Vagina (tissue), 2 donors: ENCODE results near the gene UTS2B.

Source experiments
- POLR2A ChIP-seq, 2 donors: fragments of 450-650 bp; IDR thresholded peaks; one replicate each; pipeline ENCODE4 v1.6.1; 2017; ENCODE audit warnings: antibody characterized with exemption in 2 of 2, mild to moderate bottlenecking in 2 of 2, moderate library complexity in 2 of 2
- TF ChIP-seq, protein P1 (sequence below), 3 experiments: fragments of 450-650 bp in 2 of 3; fragments of 200-600 bp in 1 of 3; sonication (generic) in 1 of 3; IDR thresholded peaks; one replicate each; pipeline ENCODE4 v1.5.1; 2017 to 2019; ENCODE audit warnings: antibody characterized with exemption in 3 of 3, mild to moderate bottlenecking in 2 of 3, moderate library complexity in 2 of 3

DNA sequence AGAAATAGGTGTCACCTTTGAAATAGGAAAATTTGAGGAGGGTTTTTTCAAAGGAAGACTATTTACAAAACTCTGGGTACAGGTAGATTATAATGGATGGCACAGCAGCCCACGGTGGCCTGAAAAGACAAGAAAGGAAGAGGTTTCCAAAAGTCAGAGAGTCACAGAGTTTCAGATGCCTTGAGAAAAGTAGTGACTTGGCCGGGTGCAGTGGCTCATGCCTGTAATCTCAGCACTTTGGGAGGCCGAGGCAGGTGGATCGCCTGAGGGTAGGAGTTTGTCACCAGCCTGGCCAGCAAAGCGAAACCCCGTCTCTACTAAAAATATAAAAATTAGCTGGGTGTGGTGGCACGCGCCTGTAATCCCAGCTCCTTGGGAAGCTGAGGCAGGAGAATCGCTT, 96.1 kb downstream of the UTS2B start:
- TF ChIP-seq, protein P1, sequence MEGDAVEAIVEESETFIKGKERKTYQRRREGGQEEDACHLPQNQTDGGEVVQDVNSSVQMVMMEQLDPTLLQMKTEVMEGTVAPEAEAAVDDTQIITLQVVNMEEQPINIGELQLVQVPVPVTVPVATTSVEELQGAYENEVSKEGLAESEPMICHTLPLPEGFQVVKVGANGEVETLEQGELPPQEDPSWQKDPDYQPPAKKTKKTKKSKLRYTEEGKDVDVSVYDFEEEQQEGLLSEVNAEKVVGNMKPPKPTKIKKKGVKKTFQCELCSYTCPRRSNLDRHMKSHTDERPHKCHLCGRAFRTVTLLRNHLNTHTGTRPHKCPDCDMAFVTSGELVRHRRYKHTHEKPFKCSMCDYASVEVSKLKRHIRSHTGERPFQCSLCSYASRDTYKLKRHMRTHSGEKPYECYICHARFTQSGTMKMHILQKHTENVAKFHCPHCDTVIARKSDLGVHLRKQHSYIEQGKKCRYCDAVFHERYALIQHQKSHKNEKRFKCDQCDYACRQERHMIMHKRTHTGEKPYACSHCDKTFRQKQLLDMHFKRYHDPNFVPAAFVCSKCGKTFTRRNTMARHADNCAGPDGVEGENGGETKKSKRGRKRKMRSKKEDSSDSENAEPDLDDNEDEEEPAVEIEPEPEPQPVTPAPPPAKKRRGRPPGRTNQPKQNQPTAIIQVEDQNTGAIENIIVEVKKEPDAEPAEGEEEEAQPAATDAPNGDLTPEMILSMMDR (IDR thresholded peaks at IDR 0.05) = no peak
- TF ChIP-seq POLR2A (IDR thresholded peaks at IDR 0.05) = no peak
